Brain microvascular endothelial cell (primary cell): ENCODE data around the gene ABCC4.

Experiments
- DNase-seq: peaks from one replicate; pipeline ENCODE4 v3.0.0-alpha.2; 2020
- H3K27ac ChIP-seq: fragments of 250-450 bp; sonication (Bioruptor Pico); 2 replicates; pipeline ENCODE4 v1.5.1; 2020; ENCODE audit warnings: mild to moderate bottlenecking, moderate library complexity
- H3K27me3 ChIP-seq: fragments of 250-450 bp; sonication (Bioruptor Pico); replicated peaks from 2 replicates; pipeline ENCODE4 v1.5.1; 2020; ENCODE audit warnings: mild to moderate bottlenecking
- H3K36me3 ChIP-seq: fragments of 250-450 bp; sonication (Bioruptor Pico); replicated peaks from 2 replicates; pipeline ENCODE4 v1.5.1; 2020; ENCODE audit warnings: mild to moderate bottlenecking
- H3K4me3 ChIP-seq: 2 replicates; pipeline ENCODE4 v1.5.1; 2011; ENCODE audit warnings: low read depth, mild to moderate bottlenecking, control low read depth, low read length, moderate library complexity
- in situ Hi-C: cut with HindIII; loops from 2 replicates; pipeline ENCODE4 v1.10.0; 2017; ENCODE audit warnings: low sequenced_read_pairs, low pct_ligation_motif_present
- TF ChIP-seq, protein P1 (sequence below): IDR thresholded peaks from 2 replicates; pipeline ENCODE4 v1.5.1; 2011; ENCODE audit warnings: low read depth, mild to moderate bottlenecking, moderate library complexity, low read length, control low read depth, inconsistent platforms; ENCODE audit errors: missing control alignments

The ABCC4 gene

DNA sequence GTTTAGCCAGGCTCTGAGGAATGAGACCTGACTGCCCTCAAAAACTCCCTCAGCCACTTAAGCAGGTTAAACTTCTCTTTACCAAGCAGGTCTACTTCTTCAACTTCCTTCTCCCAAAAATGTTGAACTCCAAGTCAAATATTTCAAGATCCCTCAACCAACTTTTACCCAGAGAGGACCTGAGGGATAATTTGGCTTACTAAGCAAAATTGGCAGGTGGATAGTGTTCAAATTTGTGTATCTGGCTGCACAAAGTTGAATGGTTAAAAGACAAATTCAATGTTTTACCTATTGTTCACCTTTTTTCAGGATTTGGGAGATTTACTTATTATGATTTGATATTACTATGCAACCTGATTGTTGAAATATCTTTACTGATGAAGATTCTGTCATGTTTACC is 296.0 kb downstream of the ABCC4 start:
- H3K27ac ChIP-seq: no peak overlapping the region
- H3K27me3 ChIP-seq: no peaks in the 10 kb centered on the region
- in situ Hi-C loops: no loop called here
- TF ChIP-seq, protein P1, sequence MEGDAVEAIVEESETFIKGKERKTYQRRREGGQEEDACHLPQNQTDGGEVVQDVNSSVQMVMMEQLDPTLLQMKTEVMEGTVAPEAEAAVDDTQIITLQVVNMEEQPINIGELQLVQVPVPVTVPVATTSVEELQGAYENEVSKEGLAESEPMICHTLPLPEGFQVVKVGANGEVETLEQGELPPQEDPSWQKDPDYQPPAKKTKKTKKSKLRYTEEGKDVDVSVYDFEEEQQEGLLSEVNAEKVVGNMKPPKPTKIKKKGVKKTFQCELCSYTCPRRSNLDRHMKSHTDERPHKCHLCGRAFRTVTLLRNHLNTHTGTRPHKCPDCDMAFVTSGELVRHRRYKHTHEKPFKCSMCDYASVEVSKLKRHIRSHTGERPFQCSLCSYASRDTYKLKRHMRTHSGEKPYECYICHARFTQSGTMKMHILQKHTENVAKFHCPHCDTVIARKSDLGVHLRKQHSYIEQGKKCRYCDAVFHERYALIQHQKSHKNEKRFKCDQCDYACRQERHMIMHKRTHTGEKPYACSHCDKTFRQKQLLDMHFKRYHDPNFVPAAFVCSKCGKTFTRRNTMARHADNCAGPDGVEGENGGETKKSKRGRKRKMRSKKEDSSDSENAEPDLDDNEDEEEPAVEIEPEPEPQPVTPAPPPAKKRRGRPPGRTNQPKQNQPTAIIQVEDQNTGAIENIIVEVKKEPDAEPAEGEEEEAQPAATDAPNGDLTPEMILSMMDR: no peak
- no peaks in the 10 kb centered on the region for H3K36me3 ChIP-seq
- no peak for DNase-seq
- no peak overlapping the region for H3K4me3 ChIP-seq

DNA sequence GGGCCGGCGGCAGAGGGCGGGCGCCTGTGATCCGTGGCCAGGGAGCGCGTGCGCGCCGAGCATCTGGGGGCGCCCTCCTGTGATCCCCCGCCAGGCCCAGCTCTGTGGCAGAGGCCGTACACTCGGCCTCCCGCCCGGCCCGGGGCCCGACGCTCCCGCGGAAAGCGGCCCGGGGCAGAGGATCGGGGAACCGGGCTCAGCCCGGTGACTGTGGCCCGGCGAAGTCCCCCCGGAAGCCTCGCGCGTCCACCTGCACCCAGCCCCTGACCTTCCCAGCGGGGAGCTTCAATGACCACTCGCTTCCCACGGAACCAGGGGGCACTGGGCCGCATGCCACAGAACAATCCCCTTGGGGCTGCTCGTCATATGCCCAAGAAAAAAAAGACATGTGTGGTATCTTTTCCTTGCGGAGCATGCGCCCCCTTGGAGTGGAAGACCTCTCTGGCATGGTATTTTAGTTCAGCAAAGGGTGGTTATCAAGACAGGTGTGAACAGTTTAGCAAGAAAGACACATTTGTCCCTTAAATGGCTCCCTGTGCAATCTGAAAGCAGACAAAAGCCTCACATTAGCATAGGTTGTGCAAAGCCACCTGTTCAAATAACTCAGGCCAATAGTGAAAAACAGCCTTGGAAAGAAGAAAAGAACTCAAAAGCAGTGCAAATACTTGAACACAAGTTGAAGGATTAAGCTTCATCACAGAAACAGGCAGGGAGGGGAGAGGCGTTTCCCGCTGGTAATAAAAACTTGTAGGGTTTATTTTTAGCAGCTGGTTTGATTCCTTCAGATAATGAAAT is 298.0 kb downstream of the ABCC4 start:
- TF ChIP-seq, protein P1: no peak
- no peaks in the 10 kb centered on the region for H3K36me3 ChIP-seq
- peak overlapping the region; percentile 55 for H3K4me3 ChIP-seq
- in situ Hi-C loops: no loop called here
- H3K27me3 ChIP-seq: no peaks in the 10 kb centered on the region
- H3K27ac ChIP-seq: no peak overlapping the region
- DNase-seq: no peak

- no peaks in the 10 kb centered on the region for H3K27me3 ChIP-seq
- no peak overlapping the region for H3K27ac ChIP-seq
- H3K36me3 ChIP-seq: no peaks in the 10 kb centered on the region
- TF ChIP-seq, protein P1: peak; percentile 19
- no peak overlapping the region for H3K4me3 ChIP-seq
- DNase-seq: no peak
- in situ Hi-C loops: no loop called here
These were observed 299.1 kb downstream of the ABCC4 start for GRCh38 chr13:95002126-95002525.

GRCh38 chr13:94999871-95000270 is 301.4 kb downstream of the ABCC4 start:
- Histone ChIP-seq H3K4me3 (no peak overlapping the region), H3K36me3 (no peaks in the 10 kb centered on the region), H3K27me3 (no peaks in the 10 kb centered on the region), H3K27ac (no peak overlapping the region)
- TF ChIP-seq, protein P1: no peak
- in situ Hi-C loops: no loop called here
- peak; percentile 31 for DNase-seq

DNA sequence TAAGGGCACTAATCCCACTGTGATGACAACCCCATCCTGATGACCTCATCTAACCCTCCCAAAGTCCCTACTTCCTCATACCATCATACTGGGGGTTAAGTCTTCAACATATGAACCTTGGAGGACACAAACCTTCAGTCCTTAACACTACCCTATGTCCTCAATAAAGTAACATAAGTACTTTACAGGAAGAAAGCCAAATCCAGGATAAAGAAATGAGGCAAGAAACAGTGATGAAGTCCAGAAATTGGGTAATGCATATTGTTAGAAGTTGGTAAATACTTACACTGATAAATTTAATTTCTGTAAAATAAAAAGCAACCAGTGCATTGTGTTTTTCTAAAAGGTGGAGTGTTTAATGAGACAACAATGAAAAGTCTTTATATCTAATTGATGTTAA is 304.1 kb downstream of the ABCC4 start:
- no peak for DNase-seq
- no peaks in the 10 kb centered on the region for H3K36me3 ChIP-seq
- in situ Hi-C loops: no loop called here

More for the DNA sequence above, 304.1 kb downstream of the ABCC4 start:
- Histone ChIP-seq H3K27me3 (no peaks in the 10 kb centered on the region), H3K27ac (no peak overlapping the region), H3K4me3 (no peak overlapping the region)
- TF ChIP-seq, protein P1: no peak
